ENCODE data around the gene CYP4F12. TPM values are rescaled to one million over a fixed set of nuclear protein-coding genes. Genes with fewer than 3 reads are reported as not detected.

The CYP4F12 gene
- total and polyA plus RNA-seq, 2 of the 8 experiments (the other 6 are each of a cell fraction or from before 2014, with no cell fraction given), result not detected

DNA sequence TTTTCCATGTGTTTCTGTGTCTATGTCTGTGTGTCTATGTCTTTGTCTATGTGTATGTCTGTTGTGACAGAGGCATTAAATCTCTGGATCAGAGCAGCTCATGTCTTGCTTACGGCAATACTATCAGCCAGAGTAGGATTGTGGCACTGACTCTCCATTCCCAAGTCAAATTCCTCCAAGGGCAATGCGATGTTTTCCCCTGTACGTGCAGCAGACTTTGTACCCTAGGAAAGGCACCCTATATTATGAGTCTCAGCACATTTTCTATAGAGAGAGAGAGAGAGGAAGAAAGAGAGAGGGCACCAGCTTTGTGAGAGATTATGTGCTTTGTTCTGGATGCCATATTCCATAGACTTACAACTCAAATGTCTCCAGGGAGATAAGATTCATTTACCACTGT, 21.1 kb upstream of the CYP4F12 start:
- Histone ChIP-seq H2BK120ac (replicated peaks; ENCODE audit: low read depth, low read length) (no peak overlapping the region), H3K23me2 (ENCODE audit: low read depth, low read length) (no peaks in the 10 kb centered on the region), H2BK15ac (ENCODE audit: low read length) (no peak overlapping the region), H4K91ac (replicated peaks; ENCODE audit: insufficient read length, low read length) (no peak overlapping the region), H3K14ac (ENCODE audit: insufficient read length) (no peak overlapping the region), H3K36me3 (ENCODE audit: control insufficient read depth in 2 of 4, insufficient read depth in 4 of 4, low read length in 3 of 4) (no peaks in the 10 kb centered on the region), H2AFZ (ENCODE audit: low read length) (no peak overlapping the region), H3K4me3 (ENCODE audit: extremely low read depth in 1 of 4, insufficient read depth in 2 of 4, low read depth in 3 of 4, low read length in 4 of 4) (no peak overlapping the region), H3K4ac (replicated peaks; ENCODE audit: insufficient read length, low read depth, low read length) (no peak overlapping the region), H4K5ac (ENCODE audit: insufficient read length, low read depth, low read length) (no peak overlapping the region), H3K79me2 (ENCODE audit: control insufficient read depth in 1 of 2, insufficient read depth in 2 of 2, low read length in 2 of 2) (no peaks in the 10 kb centered on the region), H3K27me3 (replicated peaks in 1 of 4; ENCODE audit: control insufficient read depth in 3 of 4, extremely low read depth in 1 of 4, insufficient read depth in 3 of 4, low read length in 3 of 4) (no peaks in the 10 kb centered on the region), H3K23ac (ENCODE audit: insufficient read length) (no peak overlapping the region), H3K18ac (ENCODE audit: extremely low read depth, low read length) (no peak overlapping the region), H2BK20ac (ENCODE audit: low read length) (no peak overlapping the region), H3K4me1 (replicated peaks in 1 of 4; ENCODE audit: control insufficient read depth in 3 of 4, insufficient read depth in 4 of 4, low read length in 3 of 4) (no peaks in the 10 kb centered on the region), H2BK12ac (ENCODE audit: low read depth, low read length) (no peak overlapping the region), H4K8ac (ENCODE audit: extremely low read depth, insufficient read depth, low read length) (no peak overlapping the region), H3K56ac (replicated peaks; ENCODE audit: insufficient read length, low read depth, low read length) (no peak overlapping the region), H3K9me3 (ENCODE audit: insufficient read depth in 2 of 2, low read depth in 1 of 2, low read length in 1 of 2) (peaks cover 43 to 67% of the 10 kb centered on the region in 2 experiments), H3K27ac (ENCODE audit: low read depth, low read length) (no peak overlapping the region), H4K20me1 (replicated peaks in 1 of 2; ENCODE audit: control insufficient read depth in 1 of 2, insufficient read depth in 2 of 2, low read length in 2 of 2) (no peaks in the 10 kb centered on the region), H2AK5ac (ENCODE audit: low read depth, low read length) (no peak overlapping the region), H3K79me1 (ENCODE audit: low read depth, low read length) (no peaks in the 10 kb centered on the region), H3K4me2 (ENCODE audit: insufficient read depth in 1 of 2, low read depth in 2 of 2, low read length in 2 of 2) (no peak overlapping the region), H2BK5ac (ENCODE audit: low read depth, low read length) (no peak overlapping the region), H3K9ac (replicated peaks in 1 of 4; ENCODE audit: extremely low read depth in 1 of 4, low read depth in 3 of 4, low read length in 3 of 4) (no peak overlapping the region)
- DNase-seq (ENCODE audit: low read depth in 1 of 2, low spot score in 2 of 2), result no peak
- 74% methylated on average over 3 of the region's 3 CpGs; no CpG with 5 or more reads in 1 of the 2 experiments for WGBS, 2 experiments (ENCODE audit: extremely low coverage in 1 of 2, insufficient coverage in 1 of 2, insufficient read length in 1 of 2, insufficient replicate concordance in 2 of 2, low coverage in 1 of 2, low lambda C conversion rate in 2 of 2, missing lambda C conversion rate in 1 of 2)
- ChIA-PET POLR2A (ENCODE audit: partially characterized antibody) (no interaction called here), CTCF (ENCODE audit: partially characterized antibody) (no interaction called here)
- FAIRE-seq, result no peak
- TF ChIP-seq, protein P1, sequence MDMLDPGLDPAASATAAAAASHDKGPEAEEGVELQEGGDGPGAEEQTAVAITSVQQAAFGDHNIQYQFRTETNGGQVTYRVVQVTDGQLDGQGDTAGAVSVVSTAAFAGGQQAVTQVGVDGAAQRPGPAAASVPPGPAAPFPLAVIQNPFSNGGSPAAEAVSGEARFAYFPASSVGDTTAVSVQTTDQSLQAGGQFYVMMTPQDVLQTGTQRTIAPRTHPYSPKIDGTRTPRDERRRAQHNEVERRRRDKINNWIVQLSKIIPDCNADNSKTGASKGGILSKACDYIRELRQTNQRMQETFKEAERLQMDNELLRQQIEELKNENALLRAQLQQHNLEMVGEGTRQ (IDR thresholded peaks at IDR 0.05; ENCODE audit: low read length), result no peak
